Measurements from ENCODE around the gene KCTD20. TPM values are rescaled to one million over a fixed set of nuclear protein-coding genes. Genes with fewer than 3 reads are reported as not detected.
"Not testable (repeated sequence)": the region's sequence is repeated elsewhere in the genome, so short reads cannot be mapped to it uniquely, and the experiment has no call there.

KCTD20 gene
- 10 to 100 TPM; 46.7 to 85.6 (median 52.5) TPM for polyA plus RNA-seq (ENCODE audit: insufficient read length in 4 of 4)

DNA sequence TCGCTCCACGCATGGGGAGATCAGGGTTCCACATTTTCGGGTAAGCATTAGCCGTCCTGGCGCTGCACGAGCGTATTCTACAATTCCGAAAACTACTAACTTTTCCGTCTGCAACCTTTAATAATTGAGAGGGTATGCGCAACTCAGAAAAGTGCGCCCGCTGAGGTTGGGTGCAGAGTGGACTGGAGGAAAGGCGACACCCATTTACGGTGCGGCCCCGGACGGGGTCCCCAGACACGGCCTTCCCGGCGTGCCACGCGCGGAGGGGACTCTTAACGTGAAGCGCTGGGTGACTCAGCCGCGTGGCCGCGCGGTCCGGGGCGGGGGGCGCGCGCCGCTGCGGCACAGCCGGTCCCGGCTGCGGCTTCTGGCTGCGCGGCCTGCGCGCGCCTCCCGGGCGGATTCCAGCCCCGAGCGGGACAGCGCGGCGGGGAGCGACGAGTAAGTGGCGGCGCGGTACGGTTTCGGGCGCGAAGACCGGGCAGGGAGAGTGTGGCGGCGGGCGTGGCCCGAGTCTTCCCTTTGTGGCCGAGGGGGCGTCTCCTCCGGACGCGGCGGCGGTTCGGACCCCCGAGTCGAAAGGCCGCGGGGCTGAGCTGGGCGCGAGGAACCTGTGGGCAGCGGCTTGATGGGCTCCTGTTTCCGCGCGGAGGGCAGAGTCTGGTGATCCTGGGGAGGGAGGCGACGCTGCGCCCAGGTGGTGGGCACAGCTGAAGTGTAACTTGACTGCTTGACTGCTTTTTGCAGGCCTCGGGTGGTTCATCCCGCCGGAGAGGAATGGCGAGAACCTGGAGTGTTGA, at the start of gene KCTD20, which contains the start of gene PXT1:
Gene KCTD20 (plus strand): TSS at position 330 of the 800 bp plus-strand sequence. CDS start 27,098 bp downstream, outside the sequence.
Gene PXT1 (minus strand): TSS at position 184 of the 800 bp plus-strand sequence. CDS start 16,772 bp downstream, outside the sequence.
- DNase-seq (ENCODE audit: low read depth in 4 of 4, low spot score in 3 of 4) = peak in 3 of 4 donors; percentile 75 to 86 (median 76)

- DNase-seq (ENCODE audit: low read depth in 4 of 4, low spot score in 3 of 4) = no peak
Measured at GRCh38 chr6:36399970-36400369, 42.8 kb upstream of the KCTD20 start.

GRCh38 chr6:36402481-36402880, 40.3 kb upstream of the KCTD20 start:
- no peak for DNase-seq (ENCODE audit: low read depth in 4 of 4, low spot score in 3 of 4)

GRCh38 chr6:36404164-36404563, 38.6 kb upstream of the KCTD20 start:
- DNase-seq (ENCODE audit: low read depth in 4 of 4, low spot score in 3 of 4) = no peak

DNA sequence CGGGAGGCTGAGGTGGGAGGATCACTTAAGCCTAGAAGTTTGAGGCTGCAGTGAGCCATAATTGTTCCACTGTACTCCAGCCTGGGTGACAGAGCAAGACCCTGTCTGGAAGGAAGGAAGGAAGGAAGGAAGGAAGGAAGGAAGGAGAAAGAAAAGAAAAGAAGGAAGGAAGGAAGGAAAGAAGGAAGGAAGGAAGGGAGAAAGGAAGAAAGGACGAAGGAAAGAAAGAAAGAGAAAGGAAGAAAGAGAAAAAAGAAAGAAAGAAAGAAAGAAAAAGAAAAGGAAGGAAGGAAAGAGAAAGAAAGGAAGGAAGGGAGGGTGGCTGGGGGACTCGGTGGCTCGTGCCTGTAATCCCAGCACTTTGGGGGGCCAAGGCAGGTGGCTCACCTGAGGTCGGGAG, 33.1 kb upstream of the KCTD20 start:
- not testable (repeated sequence) for DNase-seq (ENCODE audit: low read depth in 4 of 4, low spot score in 3 of 4)

- DNase-seq (ENCODE audit: low read depth in 4 of 4, low spot score in 3 of 4) = no peak
Measured at GRCh38 chr6:36413489-36414480, 29.0 kb upstream of the KCTD20 start.

DNA sequence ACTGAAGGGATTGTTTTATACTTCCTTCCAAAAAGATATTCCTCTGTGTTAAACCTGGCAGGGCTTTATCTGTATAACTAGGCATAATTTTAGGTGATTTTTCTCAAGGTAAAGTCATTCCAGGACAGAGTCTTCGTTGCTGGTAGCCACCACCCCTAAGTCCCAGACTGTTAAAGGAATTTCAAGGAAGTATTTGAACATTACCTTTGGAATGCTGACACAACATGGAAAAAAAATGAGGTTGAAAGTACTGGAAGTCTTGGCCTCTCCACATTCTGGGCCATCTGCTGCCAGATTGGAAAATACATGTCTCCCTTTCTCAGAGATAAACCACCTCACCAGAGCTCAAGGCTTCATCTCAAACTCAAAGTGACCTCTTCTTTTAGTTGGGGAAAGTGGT, 28.3 kb upstream of the KCTD20 start:
- no peak for DNase-seq (ENCODE audit: low read depth in 4 of 4, low spot score in 3 of 4)

GRCh38 chr6:36418558-36418957, 24.2 kb upstream of the KCTD20 start:
- no peak for DNase-seq (ENCODE audit: low read depth in 4 of 4, low spot score in 3 of 4)

DNA sequence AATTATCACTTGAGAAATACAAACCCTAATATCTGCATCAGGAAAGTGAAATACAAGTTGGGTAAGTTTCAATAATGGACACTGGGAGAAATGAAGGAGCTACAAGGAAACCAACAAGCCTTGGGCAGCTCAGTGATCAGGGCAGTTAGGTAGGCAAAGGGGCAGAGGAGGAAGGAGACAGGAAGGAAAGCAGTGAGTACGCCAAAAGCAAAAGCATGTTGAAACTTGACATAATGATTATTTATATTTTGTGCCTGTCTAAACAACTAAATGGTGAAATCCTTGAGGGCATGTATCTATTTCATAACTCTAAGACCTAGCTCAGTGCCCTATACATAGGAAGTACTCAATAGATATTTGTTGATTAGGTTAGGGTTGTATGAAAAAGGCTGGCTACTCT, 23.5 kb upstream of the KCTD20 start:
- no peak for DNase-seq (ENCODE audit: low read depth in 4 of 4, low spot score in 3 of 4)

GRCh38 chr6:36422714-36423100, 20.1 kb upstream of the KCTD20 start:
- DNase-seq (ENCODE audit: low read depth in 4 of 4, low spot score in 3 of 4) = no peak

DNA sequence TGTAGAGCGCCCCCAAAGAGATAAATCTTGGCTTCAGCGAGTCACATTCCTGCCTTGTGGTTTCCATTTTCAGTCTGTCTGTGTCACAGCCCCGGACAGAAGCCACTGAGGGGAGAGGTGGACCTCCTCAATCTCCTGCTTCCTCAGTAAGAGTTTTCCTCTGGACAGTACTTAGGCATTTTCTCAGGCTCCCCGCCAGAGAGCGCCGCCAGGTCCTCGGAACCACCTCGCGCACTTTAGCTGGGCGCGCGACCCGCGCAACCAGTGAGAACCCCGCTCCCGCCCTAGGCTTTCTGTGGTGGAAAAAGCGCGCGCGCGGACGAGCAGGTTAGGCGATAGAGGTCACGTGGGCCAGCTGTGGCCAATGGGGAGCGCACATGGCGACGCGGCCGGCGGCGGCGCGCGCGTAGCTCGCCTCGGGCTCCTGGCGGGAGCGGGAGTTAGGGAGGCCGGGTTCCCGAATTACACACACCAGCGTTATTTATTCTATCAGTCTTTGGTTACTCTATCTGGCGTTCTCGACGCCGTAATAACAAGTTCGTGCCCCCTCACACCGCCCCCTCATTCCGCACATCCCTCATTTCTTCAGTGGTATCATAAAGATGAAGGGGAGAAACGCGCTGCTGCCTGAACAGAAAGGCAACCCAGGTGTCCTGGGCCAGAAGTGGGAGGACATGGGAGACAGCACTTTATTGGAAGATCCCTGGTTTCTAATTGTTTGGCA, 19.5 kb upstream of the KCTD20 start:
- peak; percentile 93 to 98 (median 96) for DNase-seq (ENCODE audit: low read depth in 4 of 4, low spot score in 3 of 4)

DNA sequence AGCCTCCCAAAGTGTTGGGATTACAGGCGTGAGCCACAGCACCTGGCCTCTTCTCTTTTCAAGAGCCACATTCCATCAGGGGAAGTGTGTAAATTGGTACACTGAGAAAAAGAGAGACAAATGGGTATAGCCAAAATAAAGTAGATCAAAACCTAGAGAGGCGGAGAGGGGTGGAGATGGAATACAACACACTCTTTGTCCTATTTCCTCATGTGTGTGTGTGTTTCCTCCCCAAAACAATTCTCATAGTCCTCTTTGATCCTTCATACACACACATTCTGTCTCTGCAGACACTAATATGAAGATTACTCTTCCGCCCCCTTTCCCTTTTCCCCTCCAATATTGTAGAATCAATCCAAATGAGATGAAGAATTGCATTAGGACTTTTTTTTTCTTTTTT, 16.2 kb upstream of the KCTD20 start:
- DNase-seq (ENCODE audit: low read depth in 4 of 4, low spot score in 3 of 4) = no peak

GRCh38 chr6:36428911-36429310, 13.9 kb upstream of the KCTD20 start:
- DNase-seq (ENCODE audit: low read depth in 4 of 4, low spot score in 3 of 4) = no peak

GRCh38 chr6:36430351-36430750, 12.4 kb upstream of the KCTD20 start:
- DNase-seq (ENCODE audit: low read depth in 4 of 4, low spot score in 3 of 4) = no peak

DNA sequence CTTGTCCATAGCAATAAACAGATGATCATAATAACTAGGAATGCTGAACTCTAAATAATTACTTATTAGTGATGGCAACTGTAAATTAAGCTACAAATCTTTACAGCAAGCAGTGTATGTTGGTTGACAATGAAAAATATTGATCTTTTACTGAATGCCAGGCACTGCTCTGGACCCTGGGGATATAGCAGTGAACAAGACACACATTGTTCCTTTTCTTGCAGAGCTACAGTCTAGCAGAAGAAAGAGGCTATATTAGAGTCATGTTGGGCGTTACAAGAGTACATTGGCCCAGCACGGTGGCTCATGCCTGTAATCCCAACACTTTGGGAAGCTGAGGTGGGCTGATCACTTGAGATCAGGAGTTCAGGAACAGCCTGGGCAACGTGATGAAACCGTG, 11.6 kb upstream of the KCTD20 start:
- no peak for DNase-seq (ENCODE audit: low read depth in 4 of 4, low spot score in 3 of 4)

DNA sequence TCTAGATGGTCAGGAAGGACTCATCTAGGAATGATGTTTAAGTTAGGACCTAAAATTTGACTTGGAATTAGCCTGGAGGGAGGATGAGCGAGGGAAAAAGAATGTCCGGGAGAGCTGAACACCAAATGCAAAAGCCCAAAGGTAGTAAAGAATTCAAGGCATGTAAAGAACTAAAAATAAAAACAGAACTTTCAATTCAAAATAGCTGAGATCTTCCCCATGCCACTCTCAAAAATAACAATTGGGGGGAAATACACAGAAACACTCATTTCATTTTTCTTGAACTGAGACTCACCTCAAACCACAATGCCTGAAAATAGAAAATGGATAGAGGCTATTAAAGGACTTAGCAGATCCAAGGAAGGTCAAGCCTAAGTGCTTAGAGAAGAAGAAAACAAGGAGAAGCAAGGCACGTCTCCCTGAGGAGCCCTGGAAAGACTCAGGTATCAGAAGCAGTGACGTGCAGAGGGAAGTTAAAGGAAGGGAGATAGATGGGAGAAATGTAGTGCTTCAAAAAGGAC, 10.6 kb upstream of the KCTD20 start:
- DNase-seq (ENCODE audit: low read depth in 4 of 4, low spot score in 3 of 4) = no peak

DNA sequence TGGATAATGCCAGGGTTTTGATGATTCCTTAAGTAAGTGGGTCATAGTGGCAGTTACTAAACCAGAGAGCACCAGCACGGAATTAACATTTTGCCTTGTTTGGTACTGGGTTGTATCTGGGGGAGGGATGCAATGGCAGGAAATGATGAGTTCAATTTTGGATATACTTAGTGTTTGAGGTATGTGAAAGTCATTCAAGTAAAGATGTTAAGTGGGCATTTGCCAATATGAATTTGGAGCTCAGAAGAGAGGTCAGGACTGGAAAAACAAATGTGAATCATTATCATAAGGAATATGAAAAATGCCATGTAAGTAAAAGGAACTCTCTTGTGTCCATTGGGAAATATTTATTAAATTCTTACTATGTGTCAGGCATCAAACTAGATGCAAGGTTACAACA, 6.3 kb upstream of the KCTD20 start:
- no peak for DNase-seq (ENCODE audit: low read depth in 4 of 4, low spot score in 3 of 4)

DNA sequence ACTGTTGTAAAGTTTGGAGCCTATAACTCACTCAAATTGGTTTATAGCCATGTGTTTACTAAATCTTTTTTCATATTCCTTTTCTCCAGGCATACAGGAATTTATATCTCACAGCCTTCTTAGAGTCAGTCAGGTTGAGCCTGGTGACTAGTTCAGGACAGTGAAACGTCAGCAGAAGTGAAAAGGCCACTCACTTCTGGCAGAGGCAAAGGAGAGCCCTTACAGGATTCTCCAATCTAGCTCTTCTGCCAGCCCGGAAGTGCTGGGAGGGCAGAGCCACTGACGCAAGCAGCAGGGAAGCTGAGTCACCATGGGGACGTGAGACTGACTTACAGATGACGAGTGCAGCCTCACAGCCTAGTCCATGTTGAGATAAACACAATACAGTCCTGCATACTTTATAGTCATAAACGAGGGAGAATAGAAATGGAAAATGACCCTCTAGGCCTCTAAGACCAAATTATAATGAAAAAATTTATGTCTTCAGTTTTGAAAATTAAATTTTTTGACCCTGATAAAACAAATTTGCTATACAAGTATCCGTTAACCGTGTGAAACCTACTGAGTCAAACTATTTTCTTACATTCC, 1.4 kb upstream of the KCTD20 start:
- DNase-seq (ENCODE audit: low read depth in 4 of 4, low spot score in 3 of 4) = peak in 1 of 4 donors; percentile 35

DNA sequence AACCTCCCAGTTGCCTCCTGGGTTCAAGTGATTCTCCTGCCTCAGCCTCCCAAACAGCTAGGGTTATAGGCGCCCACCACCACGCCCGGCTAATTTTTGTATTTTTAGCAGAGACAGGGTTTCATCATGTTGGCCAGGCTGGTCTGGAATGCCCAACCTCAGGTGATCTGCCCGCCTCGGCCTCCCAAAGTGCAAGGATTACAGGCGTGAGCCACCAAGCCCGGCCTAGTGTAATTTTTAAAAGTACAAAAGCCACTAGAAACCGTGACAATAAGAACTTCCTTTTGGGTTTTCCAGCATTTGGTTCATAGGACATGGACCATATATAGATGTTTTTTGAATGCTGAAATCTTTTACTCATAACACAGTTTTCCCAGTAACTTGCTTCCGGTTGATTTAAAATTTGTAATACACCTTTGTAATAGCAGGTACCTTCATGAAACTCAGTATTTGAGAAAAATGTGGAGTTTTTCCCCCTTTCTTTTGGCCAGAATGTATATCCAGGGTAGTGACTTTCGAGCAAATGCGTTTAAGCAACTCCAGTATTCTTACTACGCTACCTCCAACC, 613 bp upstream of the KCTD20 start:
- DNase-seq (ENCODE audit: low read depth in 4 of 4, low spot score in 3 of 4) = no peak
